ENCODE data around the gene CNPPD1. TPM values are rescaled to one million over a fixed set of nuclear protein-coding genes. Genes with fewer than 3 reads are reported as not detected.

Gene CNPPD1
- 36.2 and 41.3 TPM in 2 replicates for total RNA-seq (2014; rRNA removed; shearing (Covaris generic))

- peak; percentile 91 for DNase-seq (ENCODE audit: low read depth)
Measured at GRCh38 chr2:219176818-219177551, at the start of gene CNPPD1. Gene CNPPD1, minus strand, starts transcription at chr2:219176925. Its CDS starts 97 bp downstream, at chr2:219176828.

- DNase-seq (ENCODE audit: low read depth): no peak
Measured at GRCh38 chr2:219225350-219225749, 48.6 kb upstream of the CNPPD1 start.

GRCh38 chr2:219223831-219224610 is 47.3 kb upstream of the CNPPD1 start:
- no peak for DNase-seq (ENCODE audit: low read depth)

GRCh38 chr2:219221957-219222518 is 45.3 kb upstream of the CNPPD1 start:
- no peak for DNase-seq (ENCODE audit: low read depth)

- DNase-seq (ENCODE audit: low read depth): no peak
Measured at GRCh38 chr2:219220652-219221402, 44.1 kb upstream of the CNPPD1 start.

GRCh38 chr2:219219784-219220532 is 43.2 kb upstream of the CNPPD1 start:
- DNase-seq (ENCODE audit: low read depth): no peak

- DNase-seq (ENCODE audit: low read depth): peak; percentile 92
Measured at GRCh38 chr2:219218732-219219701, 42.3 kb upstream of the CNPPD1 start, which contains the start of gene ABCB6. Gene ABCB6, minus strand, starts transcription at chr2:219218958. Its CDS starts 285 bp downstream, at chr2:219218673.

- peak; percentile 78 for DNase-seq (ENCODE audit: low read depth)
Measured at GRCh38 chr2:219218217-219218731, 41.5 kb upstream of the CNPPD1 start.

GRCh38 chr2:219216535-219216915 is 39.8 kb upstream of the CNPPD1 start:
- DNase-seq (ENCODE audit: low read depth): no peak

GRCh38 chr2:219215871-219216534 is 39.3 kb upstream of the CNPPD1 start:
- no peak for DNase-seq (ENCODE audit: low read depth)

- DNase-seq (ENCODE audit: low read depth): no peak
Measured at GRCh38 chr2:219214786-219215185, 38.1 kb upstream of the CNPPD1 start.

- no peak for DNase-seq (ENCODE audit: low read depth)
Measured at GRCh38 chr2:219214141-219214540, 37.4 kb upstream of the CNPPD1 start.

- no peak for DNase-seq (ENCODE audit: low read depth)
Measured at GRCh38 chr2:219213486-219214071, 36.9 kb upstream of the CNPPD1 start.

GRCh38 chr2:219213026-219213415 is 36.3 kb upstream of the CNPPD1 start:
- no peak for DNase-seq (ENCODE audit: low read depth)

GRCh38 chr2:219210886-219211362 is 34.2 kb upstream of the CNPPD1 start:
- DNase-seq (ENCODE audit: low read depth): no peak

GRCh38 chr2:219210196-219210885 is 33.6 kb upstream of the CNPPD1 start:
- no peak for DNase-seq (ENCODE audit: low read depth)

- no peak for DNase-seq (ENCODE audit: low read depth)
Measured at GRCh38 chr2:219209236-219210195, 32.8 kb upstream of the CNPPD1 start.
